HCT116 (cell line): ENCODE measurements around the gene NLRP11. TPM values are rescaled to one million over a fixed set of nuclear protein-coding genes. Genes with fewer than 3 reads are reported as not detected.
"Not testable (repeated sequence)": the region's sequence is repeated elsewhere in the genome, so short reads cannot be mapped to it uniquely, and the experiment has no call there.

ENCODE experiments used
- ATAC-seq: fragments of 200-7000 bp; cut with Tn5 transposase; 2 replicates; pipeline ENCODE4 v1.9.1; 2020; ENCODE audit warnings: mild to moderate bottlenecking, moderate library complexity
- BruUV-seq: library from RNA; stranded (reverse); fragments of 400-500 nt; replicated peaks from 2 replicates; lab custom pipeline; 2021; lab: Mats Ljungman, UMichigan
- CTCF ChIA-PET: fragments of 300-600 bp; sonication (Branson Sonifier 250); formaldehyde crosslinking; loops from one replicate; lab custom pipeline; 2021; ENCODE audit warnings: antibody characterized with exemption; lab: Charles Lee
- POLR2A ChIA-PET: fragments of 300-600, 350-600 bp; sonication (Branson Sonifier 250); formaldehyde crosslinking; loops from one replicate; lab custom pipeline; 2021; ENCODE audit warnings: antibody characterized with exemption; lab: Charles Lee
- RAD21 ChIA-PET, 2 experiments: fragments of 300-600 bp; sonication (Branson Sonifier 250); formaldehyde crosslinking; loops; one replicate each; lab custom pipeline; 2023; ENCODE audit warnings: low total read pairs in 2 of 2; ENCODE audit not compliant: uncharacterized antibody in 2 of 2, unreplicated experiment in 2 of 2, low non-redundant PET in 1 of 2; lab: Charles Lee
- DNase-seq: peaks from one replicate; pipeline ENCODE4 v3.0.0-alpha.2; 2010; ENCODE audit warnings: low read depth, low spot score
- H2AFZ ChIP-seq: fragments of 200-600 bp; shearing (Covaris generic), sonication (generic); 2 replicates; pipeline ENCODE4 v1.6.1; 2017; ENCODE audit warnings: low read depth, mixed run types, mixed read lengths, antibody characterized with exemption, low read length; ENCODE audit not compliant: poor library complexity, severe bottlenecking
- H3K27ac ChIP-seq: 2 replicates; pipeline ENCODE4 v1.5.1; 2012; ENCODE audit warnings: low read depth, low read length
- H3K27me3 ChIP-seq: fragments of 200-600 bp; sonication (generic); 2 replicates; pipeline ENCODE4 v1.6.1; 2016; ENCODE audit warnings: mixed run types, low read length, mixed read lengths; ENCODE audit not compliant: insufficient read depth
- H3K36me3 ChIP-seq, 2 experiments: fragments of 200-500 bp in 1 of 2; fragments of 200-600 bp in 1 of 2; sonication (Bioruptor generic) in 1 of 2; sonication (generic) in 1 of 2; 2 replicates each; pipeline versions ENCODE4 v1.5.1 to v1.6.1; 2014 to 2016; ENCODE audit warnings: low read length in 2 of 2, inconsistent platforms in 1 of 2, mixed read lengths in 1 of 2, mixed run types in 1 of 2; ENCODE audit not compliant: insufficient read depth in 2 of 2, control insufficient read depth in 1 of 2
- H3K4me1 ChIP-seq, 2 experiments: fragments of 200-600 bp in 1 of 2; sonication (generic) in 1 of 2; 2 replicates each; pipeline versions ENCODE4 v1.5.1 to v1.6.1; 2012 to 2017; ENCODE audit warnings: low read length in 2 of 2, inconsistent platforms in 1 of 2, mild to moderate bottlenecking in 1 of 2, mixed read lengths in 1 of 2, mixed run types in 1 of 2, moderate library complexity in 1 of 2; ENCODE audit not compliant: insufficient read depth in 2 of 2, control insufficient read depth in 1 of 2
- H3K4me2 ChIP-seq: fragments of 200-600 bp; sonication (generic); 2 replicates; pipeline ENCODE4 v1.6.1; 2017; ENCODE audit warnings: mixed run types, low read length, mixed read lengths
- H3K4me3 ChIP-seq, 2 experiments: fragments of 200-600 bp in 1 of 2; sonication (generic) in 1 of 2; replicated peaks in 1 of 2; 2 replicates each; pipeline ENCODE4 v1.5.1; 2011 to 2016; ENCODE audit warnings: low read length in 2 of 2, control low read depth in 1 of 2, low read depth in 1 of 2, mild to moderate bottlenecking in 1 of 2, mixed read lengths in 1 of 2, mixed run types in 1 of 2
- H3K79me2 ChIP-seq: fragments of 200-600 bp; sonication (generic); 2 replicates; pipeline ENCODE4 v1.6.1; 2017; ENCODE audit warnings: mild to moderate bottlenecking, mixed run types, low read length, moderate library complexity, mixed read lengths; ENCODE audit not compliant: insufficient read depth
- H3K9ac ChIP-seq: fragments of 200-600 bp; sonication (generic); 2 replicates; pipeline ENCODE4 v1.6.1; 2016; ENCODE audit warnings: low read length, mixed read lengths
- H3K9me2 ChIP-seq: fragments of 200-600 bp; sonication (generic), shearing (Covaris generic); 2 replicates; pipeline ENCODE4 v1.6.1; 2017; ENCODE audit warnings: mixed run types, mild to moderate bottlenecking, moderate library complexity; ENCODE audit not compliant: insufficient read depth
- H3K9me3 ChIP-seq, 2 experiments: fragments of 200-500 bp in 1 of 2; fragments of 200-600 bp in 1 of 2; sonication (Bioruptor generic) in 1 of 2; sonication (generic) in 1 of 2; 2 replicates each; pipeline ENCODE4 v1.6.1; 2014 to 2017; ENCODE audit warnings: low read length in 2 of 2, mixed read lengths in 2 of 2, inconsistent platforms in 1 of 2, low read depth in 1 of 2, mild to moderate bottlenecking in 1 of 2, mixed run types in 1 of 2, moderate library complexity in 1 of 2; ENCODE audit not compliant: control insufficient read depth in 1 of 2, insufficient read depth in 1 of 2
- H4K20me1 ChIP-seq: fragments of 200-600 bp; sonication (generic), shearing (Covaris generic); 2 replicates; pipeline ENCODE4 v1.6.1; 2017; ENCODE audit warnings: mixed run types, mild to moderate bottlenecking, moderate library complexity; ENCODE audit not compliant: insufficient read depth
- ATF3 ChIP-seq: IDR thresholded peaks from 2 replicates; pipeline ENCODE4 v1.6.1; 2012
- EGR1 ChIP-seq: IDR thresholded peaks from 2 replicates; pipeline ENCODE4 v1.6.1; 2012; ENCODE audit warnings: low read depth
- FOSL1 ChIP-seq: IDR thresholded peaks from 2 replicates; pipeline ENCODE4 v1.6.1; 2012; ENCODE audit warnings: low read depth
- MAX ChIP-seq: IDR thresholded peaks from 2 replicates; pipeline ENCODE4 v1.6.1; 2012
- RAD21 ChIP-seq: IDR thresholded peaks from 2 replicates; pipeline ENCODE4 v1.6.1; 2012; ENCODE audit warnings: low read depth, mild to moderate bottlenecking
- SIN3A ChIP-seq: IDR thresholded peaks from 2 replicates; pipeline ENCODE4 v1.6.1; 2012; ENCODE audit warnings: low read depth
- SP1 ChIP-seq: IDR thresholded peaks from 2 replicates; pipeline ENCODE4 v1.6.1; 2012; ENCODE audit warnings: low read depth
- SRF ChIP-seq: IDR thresholded peaks from 2 replicates; pipeline ENCODE4 v1.6.1; 2012; ENCODE audit warnings: low read depth
- ZNF274 ChIP-seq: fragments of 200-500 bp; sonication (Bioruptor generic); IDR thresholded peaks from 2 replicates; pipeline ENCODE4 v1.6.1; 2014; ENCODE audit warnings: mild to moderate bottlenecking, low read depth, low read length, inconsistent platforms
- intact Hi-C: fragments of 100-400 bp; cut with micrococcal nuclease; formaldehyde crosslinking; loops from 2 replicates; pipeline ENCODE4 v1.10.0; 2022
- total RNA-seq: library from RNA; stranded (reverse); gene quantifications from one replicate; pipeline ENCODE4 v1.2.1, GENCODE V29; 2021; ENCODE audit not compliant: unreplicated experiment
- TF ChIP-seq, protein P1 (sequence below), 3 experiments: fragments of 200-600 bp in 1 of 3; sonication (generic) in 1 of 3; IDR thresholded peaks in 2 of 3; conservative IDR thresholded peaks in 1 of 3; 2 replicates each; pipeline ENCODE4 v1.5.1; 2012 to 2017; ENCODE audit warnings: low read depth in 2 of 3, low read length in 2 of 3, antibody characterized with exemption in 1 of 3, borderline replicate concordance in 1 of 3, control low read depth in 1 of 3, mild to moderate bottlenecking in 1 of 3, mixed read lengths in 1 of 3, mixed run types in 1 of 3, moderate library complexity in 1 of 3; ENCODE audit not compliant: insufficient read depth in 1 of 3
- TF ChIP-seq, protein P2 (sequence below): IDR thresholded peaks from 2 replicates; pipeline ENCODE4 v1.6.1; 2011; ENCODE audit warnings: mild to moderate bottlenecking, low read length, moderate library complexity; ENCODE audit not compliant: insufficient replicate concordance; ENCODE audit errors: extremely low read depth

NLRP11 gene
- total RNA-seq, 1 experiment from 2014 or later = 0.86 TPM

DNA sequence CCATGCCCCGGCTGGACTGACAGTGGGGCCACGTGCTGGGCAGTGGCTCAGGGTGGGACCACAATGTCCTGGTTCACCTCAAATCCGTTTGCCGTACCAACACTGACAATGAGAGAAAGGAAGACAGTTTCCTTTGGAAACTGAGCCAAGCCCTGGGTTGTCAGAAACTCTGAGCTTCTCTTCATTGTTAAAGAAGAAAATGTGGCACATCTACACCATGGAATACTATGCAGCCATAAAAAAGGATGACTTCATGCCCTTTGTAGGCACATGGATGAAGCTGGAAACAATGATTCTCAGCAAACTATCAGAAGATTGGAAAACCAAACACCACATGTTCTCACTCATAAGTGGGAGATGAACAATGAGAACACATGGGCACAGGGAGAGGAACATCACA is 75.0 kb downstream of the NLRP11 start:
- CTCF ChIA-PET, H3K9ac ChIP-seq, H3K9me3 ChIP-seq, H3K79me2 ChIP-seq, H3K4me3 ChIP-seq, H3K9me2 ChIP-seq, H4K20me1 ChIP-seq, H3K4me2 ChIP-seq, DNase-seq, H2AFZ ChIP-seq, POLR2A ChIA-PET, H3K27ac ChIP-seq, ATAC-seq, intact Hi-C loops, H3K4me1 ChIP-seq, RAD21 ChIA-PET, BruUV-seq, H3K36me3 ChIP-seq: not testable (repeated sequence)
- H3K27me3 ChIP-seq = peaks cover 33% of the 10 kb centered on the region; the same call in 1 of the 2 replicates

GRCh38 chr19:55753401-55753800 is 78.4 kb downstream of the NLRP11 start:
- H3K4me3 ChIP-seq = no peak overlapping the region
- RAD21 ChIA-PET = no interaction called here
- no peaks in the 10 kb centered on the region for H3K9me2 ChIP-seq
- H3K4me2 ChIP-seq = no peak overlapping the region
- H3K36me3 ChIP-seq = no peaks in the 10 kb centered on the region
- POLR2A ChIA-PET = no interaction called here
- intact Hi-C loops = no loop called here
- no peaks in the 10 kb centered on the region for H3K9me3 ChIP-seq
- no peak overlapping the region for H3K9ac ChIP-seq
- ATAC-seq = no peak
- DNase-seq = no peak
- no TSS peak for BruUV-seq
- no peak overlapping the region for H2AFZ ChIP-seq
- H4K20me1 ChIP-seq = no peaks in the 10 kb centered on the region
- CTCF ChIA-PET = no interaction called here
- no peaks in the 10 kb centered on the region for H3K79me2 ChIP-seq
- peaks cover 27% of the 10 kb centered on the region; the same call in 1 of the 2 replicates for H3K27me3 ChIP-seq
- no peak for TF ChIP-seq MAX
- TF ChIP-seq SIN3A = no peak
- no peak for TF ChIP-seq EGR1
- no peak for TF ChIP-seq SRF
- no peak for TF ChIP-seq FOSL1
- TF ChIP-seq RAD21 = no peak
- TF ChIP-seq, protein P1, sequence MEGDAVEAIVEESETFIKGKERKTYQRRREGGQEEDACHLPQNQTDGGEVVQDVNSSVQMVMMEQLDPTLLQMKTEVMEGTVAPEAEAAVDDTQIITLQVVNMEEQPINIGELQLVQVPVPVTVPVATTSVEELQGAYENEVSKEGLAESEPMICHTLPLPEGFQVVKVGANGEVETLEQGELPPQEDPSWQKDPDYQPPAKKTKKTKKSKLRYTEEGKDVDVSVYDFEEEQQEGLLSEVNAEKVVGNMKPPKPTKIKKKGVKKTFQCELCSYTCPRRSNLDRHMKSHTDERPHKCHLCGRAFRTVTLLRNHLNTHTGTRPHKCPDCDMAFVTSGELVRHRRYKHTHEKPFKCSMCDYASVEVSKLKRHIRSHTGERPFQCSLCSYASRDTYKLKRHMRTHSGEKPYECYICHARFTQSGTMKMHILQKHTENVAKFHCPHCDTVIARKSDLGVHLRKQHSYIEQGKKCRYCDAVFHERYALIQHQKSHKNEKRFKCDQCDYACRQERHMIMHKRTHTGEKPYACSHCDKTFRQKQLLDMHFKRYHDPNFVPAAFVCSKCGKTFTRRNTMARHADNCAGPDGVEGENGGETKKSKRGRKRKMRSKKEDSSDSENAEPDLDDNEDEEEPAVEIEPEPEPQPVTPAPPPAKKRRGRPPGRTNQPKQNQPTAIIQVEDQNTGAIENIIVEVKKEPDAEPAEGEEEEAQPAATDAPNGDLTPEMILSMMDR (IDR thresholded peaks at IDR 0.05 in 2 of 3, conservative IDR thresholded peaks at IDR 0.05 in 1 of 3; ENCODE audit: borderline replicate concordance in 1 of 3, insufficient read depth in 1 of 3, low read depth in 2 of 3, low read length in 2 of 3) = no peak
- TF ChIP-seq SP1 = no peak
- no peak for TF ChIP-seq ATF3
- TF ChIP-seq, protein P2, sequence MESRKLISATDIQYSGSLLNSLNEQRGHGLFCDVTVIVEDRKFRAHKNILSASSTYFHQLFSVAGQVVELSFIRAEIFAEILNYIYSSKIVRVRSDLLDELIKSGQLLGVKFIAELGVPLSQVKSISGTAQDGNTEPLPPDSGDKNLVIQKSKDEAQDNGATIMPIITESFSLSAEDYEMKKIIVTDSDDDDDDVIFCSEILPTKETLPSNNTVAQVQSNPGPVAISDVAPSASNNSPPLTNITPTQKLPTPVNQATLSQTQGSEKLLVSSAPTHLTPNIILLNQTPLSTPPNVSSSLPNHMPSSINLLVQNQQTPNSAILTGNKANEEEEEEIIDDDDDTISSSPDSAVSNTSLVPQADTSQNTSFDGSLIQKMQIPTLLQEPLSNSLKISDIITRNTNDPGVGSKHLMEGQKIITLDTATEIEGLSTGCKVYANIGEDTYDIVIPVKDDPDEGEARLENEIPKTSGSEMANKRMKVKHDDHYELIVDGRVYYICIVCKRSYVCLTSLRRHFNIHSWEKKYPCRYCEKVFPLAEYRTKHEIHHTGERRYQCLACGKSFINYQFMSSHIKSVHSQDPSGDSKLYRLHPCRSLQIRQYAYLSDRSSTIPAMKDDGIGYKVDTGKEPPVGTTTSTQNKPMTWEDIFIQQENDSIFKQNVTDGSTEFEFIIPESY = no peak
- no peak for TF ChIP-seq ZNF274
- H3K4me1 ChIP-seq = no peaks in the 10 kb centered on the region
- no peak overlapping the region for H3K27ac ChIP-seq
